ENCODE measurements around the gene CDK2AP2.

GRCh38 chr11:67457453-67457852 is 50.5 kb downstream of the CDK2AP2 start:
- TF ChIP-seq CTCF (IDR thresholded peaks at IDR 0.05; ENCODE audit: low read depth, low read length, poor library complexity, severe bottlenecking) (no peak), EZH2phosphoT487 (IDR thresholded peaks at IDR 0.05; ENCODE audit: borderline replicate concordance, low read length) (no peak)
